NCI-H510A treated with DMSO at 0.1 percent for 48 hours (cell line): ENCODE measurements around the gene EPHA6.
"Not testable (repeated sequence)": the region's sequence is repeated elsewhere in the genome, so short reads cannot be mapped to it uniquely, and the experiment has no call there.

ENCODE experiments used
- DNase-seq: peaks from one replicate; lab custom pipeline; 2025; lab: John Stamatoyannopoulos, UW

EPHA6 gene

GRCh38 chr3:97470481-97470880, 656.1 kb downstream of the EPHA6 start:
- DNase-seq: no peak

- DNase-seq: no peak
Observed at GRCh38 chr3:97479740-97480139, 665.3 kb downstream of the EPHA6 start.

DNA sequence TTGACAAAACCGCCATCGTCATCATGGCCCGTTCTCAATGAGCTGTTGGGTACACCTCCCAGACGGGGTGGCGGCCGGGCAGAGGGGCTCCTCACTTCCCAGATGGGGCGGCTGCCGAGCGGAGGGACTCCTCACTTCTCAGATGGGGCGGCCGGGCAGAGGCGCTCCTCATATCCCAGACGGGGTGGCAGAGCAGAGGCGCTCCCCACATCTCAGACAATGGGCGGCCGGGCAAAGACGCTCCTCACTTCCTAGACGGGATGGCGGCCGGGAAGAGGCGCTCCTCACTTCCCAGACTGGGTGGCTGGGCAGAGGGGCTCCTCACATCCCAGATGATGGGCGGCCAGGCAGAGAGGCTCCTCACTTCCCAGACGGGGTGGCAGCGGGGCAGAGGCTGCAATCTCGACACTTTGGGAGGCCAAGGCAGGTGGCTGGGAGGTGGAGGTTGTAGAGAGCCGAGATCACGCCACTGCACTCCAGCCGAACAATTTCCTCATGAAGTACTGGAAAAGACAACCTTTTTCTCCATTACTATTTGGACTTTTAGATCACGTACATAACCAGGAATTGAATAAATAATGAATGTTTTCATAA, 666.4 kb downstream of the EPHA6 start:
- not testable (repeated sequence) for DNase-seq

GRCh38 chr3:97481416-97481815, 667.0 kb downstream of the EPHA6 start:
- DNase-seq: no peak

DNA sequence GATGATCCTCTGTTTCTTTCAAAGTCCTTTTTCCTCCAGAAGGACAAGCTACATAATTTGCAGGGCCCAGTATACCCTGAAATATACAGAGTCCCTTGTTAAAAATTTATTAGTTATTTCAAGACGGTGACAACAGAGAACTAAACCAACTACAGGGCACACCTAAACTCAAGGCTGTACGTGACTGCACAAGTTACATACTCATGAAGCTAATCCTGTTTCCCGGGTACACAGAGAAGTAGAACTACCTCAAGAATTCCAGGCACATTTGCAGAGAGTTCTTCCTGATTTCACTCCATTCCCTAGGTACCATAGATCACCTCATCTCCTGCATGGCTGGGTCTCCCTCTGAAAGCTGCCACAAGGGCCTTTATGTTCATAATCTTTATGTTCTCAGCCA, 670.8 kb downstream of the EPHA6 start:
- no peak for DNase-seq

GRCh38 chr3:97487587-97487986, 673.2 kb downstream of the EPHA6 start:
- no peak for DNase-seq

DNA sequence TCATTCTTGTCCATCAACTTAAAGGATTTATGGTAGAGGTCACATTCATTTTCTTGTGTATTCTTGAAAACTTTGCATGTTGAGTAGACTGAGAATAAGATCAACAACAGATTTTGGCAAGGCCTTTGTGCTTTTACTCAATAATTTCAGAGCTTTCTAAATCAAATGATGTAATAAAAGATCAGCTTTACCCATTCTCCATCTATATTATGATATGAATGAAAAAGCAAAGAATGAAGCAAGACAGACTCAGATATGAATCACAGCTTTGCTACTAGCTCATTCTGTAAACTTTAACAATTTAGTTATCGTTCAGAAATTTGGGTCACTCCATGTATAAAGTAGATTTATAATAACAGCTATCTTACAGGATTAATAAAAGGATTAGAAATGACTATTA, 674.3 kb downstream of the EPHA6 start:
- no peak for DNase-seq

DNA sequence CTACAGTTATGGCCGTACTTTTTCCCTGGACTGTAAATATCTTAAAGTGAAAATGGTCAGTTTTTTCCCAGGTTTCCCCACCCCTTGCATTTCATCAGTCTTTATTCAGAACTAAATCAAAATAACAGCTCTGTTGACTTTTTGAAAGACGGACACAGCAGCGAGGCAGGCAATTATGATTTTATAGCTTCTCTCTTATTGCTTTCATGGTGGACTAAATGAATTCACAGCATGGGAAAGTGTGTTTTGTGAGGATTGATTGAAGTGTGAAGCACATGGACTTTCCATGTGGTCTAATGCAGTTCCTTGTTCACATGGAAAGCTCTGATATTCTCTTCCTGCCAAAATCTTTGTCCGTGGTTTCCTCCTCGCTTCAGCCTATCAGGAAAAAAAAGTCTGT, 681.5 kb downstream of the EPHA6 start:
- no peak for DNase-seq

GRCh38 chr3:97497138-97497537, 682.7 kb downstream of the EPHA6 start:
- no peak for DNase-seq

DNA sequence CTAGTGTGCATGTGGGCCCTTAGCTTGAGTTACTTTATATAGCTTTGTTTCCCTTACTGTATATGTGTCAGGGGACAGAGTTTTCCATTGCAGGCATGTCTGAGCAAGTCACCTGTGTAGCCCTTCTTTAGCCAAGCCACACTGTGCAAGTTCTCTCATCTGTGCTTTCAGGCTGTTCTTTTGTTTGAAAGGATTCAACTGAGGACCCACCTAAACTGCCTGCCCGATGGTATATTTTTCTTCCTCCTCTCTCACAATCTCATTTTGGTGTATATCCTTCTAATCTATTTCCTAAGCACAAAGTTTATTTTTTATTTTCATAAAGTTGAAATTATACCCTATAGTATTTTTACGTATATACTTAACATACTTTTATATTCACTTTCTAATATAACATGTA, 690.1 kb downstream of the EPHA6 start:
- no peak for DNase-seq

DNA sequence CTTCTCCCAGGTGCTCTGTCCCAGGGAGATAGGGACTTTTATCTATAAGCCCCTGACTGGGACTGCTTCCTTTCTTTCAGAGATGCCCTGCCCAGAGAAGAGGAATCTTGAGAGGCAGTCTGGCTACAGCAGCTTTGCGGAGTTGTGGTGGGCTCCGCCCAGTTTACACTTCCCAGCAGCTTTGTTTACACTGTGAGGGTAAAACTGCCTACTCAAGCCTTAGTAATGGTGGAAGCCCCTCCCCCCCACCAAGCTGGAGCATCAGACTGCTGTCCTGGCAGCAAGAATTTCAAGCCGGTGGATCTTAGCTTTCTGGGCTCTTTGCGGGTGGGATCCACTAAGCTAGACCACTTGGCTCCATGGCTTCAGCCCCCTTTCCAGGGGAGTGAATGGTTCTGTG, 696.4 kb downstream of the EPHA6 start:
- DNase-seq: peak; percentile 3

DNA sequence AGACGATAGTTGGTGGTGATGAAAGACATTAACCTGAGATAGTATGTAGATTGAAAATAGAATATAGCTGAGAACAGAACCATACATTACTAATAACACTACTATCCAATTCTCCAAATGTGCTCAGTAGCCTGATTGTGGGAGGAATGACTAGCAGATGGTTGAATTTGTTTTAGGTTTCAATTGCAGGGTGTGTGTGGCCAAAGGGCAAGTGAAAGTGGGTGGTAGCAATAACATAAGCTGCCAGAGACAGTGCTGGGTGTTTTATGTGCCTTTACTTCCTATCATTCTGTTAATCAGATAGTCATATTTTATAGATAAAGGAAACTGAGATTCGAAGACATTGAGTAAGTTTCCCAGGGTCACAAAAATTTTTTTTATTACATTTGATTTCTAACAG, 700.7 kb downstream of the EPHA6 start:
- no peak for DNase-seq

GRCh38 chr3:97530691-97531090, 716.3 kb downstream of the EPHA6 start:
- no peak for DNase-seq

GRCh38 chr3:97547573-97547972, 733.2 kb downstream of the EPHA6 start:
- not testable (repeated sequence) for DNase-seq

DNA sequence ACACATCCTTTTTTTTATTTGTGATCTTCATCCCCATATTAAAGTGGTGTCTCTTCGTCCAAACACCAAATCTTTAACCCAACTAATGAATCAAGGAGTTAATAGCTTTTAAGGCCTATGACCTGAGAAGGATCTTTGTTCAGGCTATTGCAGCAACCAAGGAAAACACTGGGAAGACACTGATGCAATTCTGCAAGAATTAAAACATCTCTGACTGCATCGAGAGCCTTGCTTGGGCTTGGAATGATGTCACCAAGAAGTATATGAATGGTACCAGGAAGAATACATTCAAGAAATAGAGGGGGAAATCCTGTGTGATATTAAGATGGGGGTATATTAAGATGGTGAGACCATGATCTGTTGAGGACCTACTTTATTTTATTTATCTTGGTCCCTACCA, 736.0 kb downstream of the EPHA6 start:
- no peak for DNase-seq

DNA sequence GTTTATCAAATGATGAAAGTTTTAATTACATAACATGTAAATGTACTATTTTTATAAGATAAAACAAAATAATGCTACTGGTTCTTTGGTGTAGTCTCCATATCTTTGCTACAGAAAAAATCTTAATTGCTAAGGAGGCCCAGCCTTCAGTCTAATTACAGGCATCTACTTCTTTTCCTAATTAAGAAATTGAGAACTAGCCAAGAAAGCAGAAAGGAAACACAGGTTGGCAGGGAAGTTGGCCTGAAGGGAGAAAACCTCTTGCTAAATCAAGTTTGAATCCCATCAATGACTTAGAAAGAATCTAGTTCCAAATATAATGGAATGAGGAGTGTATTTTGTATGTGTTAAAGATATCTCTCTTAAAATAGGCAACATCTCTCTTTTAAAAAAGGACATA, 737.8 kb downstream of the EPHA6 start:
- no peak for DNase-seq

DNA sequence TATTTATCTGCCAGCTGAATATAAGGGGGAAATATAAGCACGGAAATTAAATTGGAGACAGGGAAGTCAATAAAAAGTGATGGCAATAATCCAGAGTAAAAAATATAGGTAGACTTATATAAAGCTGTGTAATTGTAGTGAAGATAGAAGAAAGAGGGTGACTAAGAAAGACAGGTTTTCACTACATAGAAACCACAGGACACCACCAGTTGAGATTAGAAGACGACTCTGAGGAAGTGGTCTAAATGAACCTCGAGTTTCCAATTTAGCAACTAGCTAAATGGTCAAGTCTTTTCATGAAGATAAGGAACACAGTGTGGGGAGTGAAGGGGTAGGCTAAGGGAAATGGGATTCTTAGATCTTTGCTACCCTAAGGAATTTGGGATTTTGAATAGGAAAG, 761.3 kb downstream of the EPHA6 start:
- no peak for DNase-seq

- DNase-seq: no peak
Observed at GRCh38 chr3:97576221-97576620, 761.8 kb downstream of the EPHA6 start.

- DNase-seq: peak; percentile 46
Observed at GRCh38 chr3:97579365-97579764, 765.0 kb downstream of the EPHA6 start.

- DNase-seq: no peak
Observed at GRCh38 chr3:97610626-97611025, 796.2 kb downstream of the EPHA6 start.

DNA sequence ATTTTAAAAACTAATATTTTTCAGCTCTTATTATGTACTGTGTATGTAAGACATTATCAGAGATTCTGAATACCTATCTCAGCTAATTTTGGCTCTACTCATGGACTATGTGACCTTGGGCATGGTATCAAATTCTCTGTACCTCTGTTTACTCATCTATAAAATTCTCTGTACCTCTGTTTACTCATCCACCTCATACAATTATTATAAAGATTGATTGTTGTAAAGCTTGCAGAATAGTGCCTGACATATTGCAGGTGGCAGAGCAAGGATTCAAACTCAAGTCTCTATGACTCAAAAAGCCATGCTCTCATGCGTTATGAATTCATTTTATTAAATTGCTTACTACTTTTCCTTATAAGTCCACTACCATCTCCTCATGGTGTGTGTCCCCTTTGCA, 798.2 kb downstream of the EPHA6 start:
- DNase-seq: peak; percentile 68

- DNase-seq: peak; percentile 28
Observed at GRCh38 chr3:97613139-97613538, 798.7 kb downstream of the EPHA6 start.

- DNase-seq: not testable (repeated sequence)
Observed at GRCh38 chr3:97620514-97620913, 806.1 kb downstream of the EPHA6 start.

GRCh38 chr3:97636465-97636864, 822.1 kb downstream of the EPHA6 start:
- DNase-seq: no peak

GRCh38 chr3:97646932-97647331, 832.5 kb downstream of the EPHA6 start:
- no peak for DNase-seq
